DMS 273 (cell line): ENCODE results near the gene PALMD.

Experiments
- DNase-seq: peaks from one replicate; lab custom pipeline; 2025; ENCODE audit not compliant: unreplicated experiment; lab: John Stamatoyannopoulos, UW

PALMD gene

DNA sequence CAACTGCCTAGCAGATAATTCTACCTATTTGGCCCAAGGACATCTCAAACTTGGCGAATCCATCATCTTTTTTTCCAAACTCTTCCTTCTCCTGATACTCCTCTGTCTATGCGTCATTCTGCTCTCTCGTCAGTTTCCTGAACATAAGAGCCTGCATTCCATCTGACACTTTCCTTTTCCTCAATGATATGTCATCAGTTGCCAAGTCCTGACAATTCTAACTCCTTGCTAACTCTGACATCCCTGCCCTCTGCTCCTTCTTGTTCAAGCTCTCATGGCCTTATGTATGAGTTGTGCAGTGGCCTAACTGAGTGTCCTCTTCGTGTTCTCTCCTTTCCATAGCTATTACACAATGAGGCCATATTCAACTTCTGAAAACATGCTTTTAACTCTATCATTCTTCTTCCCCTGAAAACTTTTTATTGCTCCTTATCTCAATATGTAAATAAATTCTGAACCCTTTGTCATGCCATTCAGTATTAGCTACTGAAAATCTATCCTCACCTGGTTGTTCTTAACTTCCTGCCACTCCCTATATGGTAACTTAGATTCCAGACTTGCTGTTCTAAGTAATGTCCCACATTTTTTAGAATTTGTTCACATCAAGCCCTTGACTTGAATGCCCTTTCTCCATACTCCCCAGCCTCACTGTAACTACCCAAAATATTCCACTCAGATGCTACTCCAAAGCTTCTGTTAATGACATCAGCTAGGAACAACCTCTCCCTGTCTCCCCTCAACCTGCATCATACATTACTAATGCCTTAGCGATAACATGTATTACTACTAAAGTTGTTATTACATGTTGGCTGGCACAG lies 11.5 kb downstream of the PALMD start:
- DNase-seq: no peak

DNA sequence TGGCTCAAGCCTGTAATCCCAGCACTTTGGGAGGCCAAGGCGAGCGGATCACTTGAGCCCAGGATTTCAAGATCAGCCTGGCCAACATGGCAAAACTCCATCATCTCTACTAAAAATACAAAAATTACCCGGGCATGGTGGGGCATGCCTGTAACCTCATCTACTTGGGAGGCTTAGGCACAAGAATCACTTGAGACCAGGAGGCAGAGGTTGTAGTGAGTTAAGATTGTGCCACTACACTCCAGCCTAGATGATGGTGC lies 12.0 kb downstream of the PALMD start:
- DNase-seq: no peak

- peak; percentile 52 for DNase-seq
Measured at GRCh38 chr1:99659755-99660210, 13.9 kb downstream of the PALMD start.

- no peak for DNase-seq
Measured at GRCh38 chr1:99660496-99660895, 14.6 kb downstream of the PALMD start.

DNA sequence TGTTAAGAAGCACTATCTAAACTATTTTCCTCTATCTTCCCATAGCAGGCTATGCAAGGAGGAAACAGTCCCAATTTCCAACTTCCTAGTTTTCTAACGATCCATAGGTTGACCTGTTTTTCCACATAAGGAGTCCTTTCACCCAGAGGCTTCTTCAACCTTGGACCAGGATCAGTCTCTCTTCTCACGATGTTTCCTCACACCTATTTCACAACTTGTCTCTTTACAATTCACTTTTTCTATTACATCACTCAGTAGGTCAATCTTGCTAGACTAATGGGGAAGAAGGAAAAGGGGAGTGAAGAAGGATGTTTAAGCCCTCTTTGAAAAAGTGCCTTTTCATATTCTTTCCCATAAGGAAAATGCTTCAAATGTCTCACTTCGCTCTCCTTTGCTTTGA lies 15.9 kb downstream of the PALMD start:
- no peak for DNase-seq

DNA sequence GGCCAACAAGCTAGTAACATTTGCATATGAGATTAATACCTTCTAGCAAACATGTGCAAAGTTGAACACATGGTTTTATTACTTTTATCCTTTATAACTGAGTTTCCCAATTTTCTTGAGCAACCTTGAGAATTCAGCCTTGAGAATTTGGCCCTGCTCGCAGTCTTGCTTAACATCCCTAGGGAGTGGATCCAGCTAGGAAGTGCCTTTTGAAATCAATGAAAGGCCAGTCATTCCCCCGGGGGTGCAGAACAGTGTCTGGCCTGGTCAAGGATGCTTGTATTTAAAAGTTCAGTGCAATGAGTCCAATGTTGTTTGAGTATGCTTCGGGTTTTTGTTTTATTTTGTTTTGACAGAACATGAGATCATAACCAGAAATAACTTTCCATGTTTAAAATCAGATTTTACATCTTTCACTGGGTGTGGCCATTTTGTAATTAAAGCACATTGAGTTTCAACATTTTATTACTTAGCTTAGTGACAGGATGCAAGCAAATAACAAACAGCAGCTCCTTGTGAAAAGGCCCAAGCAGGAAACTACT lies 16.7 kb downstream of the PALMD start:
- no peak for DNase-seq

DNA sequence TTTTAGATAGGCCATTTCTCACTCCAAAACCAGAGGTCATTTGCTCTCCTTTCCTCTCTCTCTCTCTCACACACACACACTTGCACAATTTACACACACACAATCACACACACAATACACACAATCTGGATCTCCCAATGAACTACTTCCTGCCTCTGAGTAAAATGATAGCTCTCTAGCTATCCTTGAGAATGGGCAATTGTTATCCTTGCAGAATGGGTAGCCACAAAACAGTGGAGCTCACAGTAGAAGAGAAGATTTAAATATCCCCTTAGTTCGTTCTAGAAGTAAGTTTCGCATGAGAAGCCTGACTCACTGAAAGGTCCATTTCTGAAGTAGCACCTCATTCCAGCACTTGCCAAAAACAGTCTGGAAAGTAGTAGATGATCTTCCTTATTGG lies 17.6 kb downstream of the PALMD start:
- DNase-seq: no peak

DNA sequence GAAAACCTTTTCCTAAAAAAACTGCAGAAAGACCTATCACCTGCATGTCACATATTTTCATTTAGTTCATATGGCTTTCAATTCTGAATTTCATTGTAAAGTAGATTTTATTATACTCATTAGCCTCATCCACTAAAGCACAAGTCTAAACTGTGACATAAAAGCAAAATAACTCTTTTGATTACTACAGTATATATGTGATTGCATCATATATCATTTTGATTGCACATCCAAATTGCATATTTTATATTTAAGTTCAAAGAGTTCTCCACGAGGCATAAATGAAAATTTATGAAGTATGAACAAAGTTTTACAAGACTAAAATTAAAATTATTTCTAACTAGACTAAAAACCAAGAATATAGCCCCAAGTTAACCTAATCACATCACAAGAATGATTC lies 19.3 kb downstream of the PALMD start:
- DNase-seq: no peak

DNA sequence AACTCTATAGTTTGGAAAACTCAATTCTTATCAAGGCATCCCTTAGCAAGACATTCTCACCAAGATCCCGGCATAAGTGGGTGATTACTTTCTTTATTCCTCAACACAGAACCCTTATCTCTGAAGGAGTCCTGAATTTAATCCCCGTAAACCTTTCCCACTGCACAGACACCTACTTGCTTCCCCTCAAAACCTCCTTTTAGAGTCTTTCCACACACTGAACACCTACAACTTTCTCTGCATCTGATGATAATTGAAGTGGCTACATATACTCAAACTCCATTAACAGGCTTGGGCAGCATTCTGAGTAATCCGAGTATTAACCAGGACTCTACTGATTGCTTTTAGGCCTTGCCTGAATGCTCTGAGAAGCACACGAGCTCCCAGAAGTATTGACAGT lies 23.5 kb downstream of the PALMD start:
- no peak for DNase-seq

DNA sequence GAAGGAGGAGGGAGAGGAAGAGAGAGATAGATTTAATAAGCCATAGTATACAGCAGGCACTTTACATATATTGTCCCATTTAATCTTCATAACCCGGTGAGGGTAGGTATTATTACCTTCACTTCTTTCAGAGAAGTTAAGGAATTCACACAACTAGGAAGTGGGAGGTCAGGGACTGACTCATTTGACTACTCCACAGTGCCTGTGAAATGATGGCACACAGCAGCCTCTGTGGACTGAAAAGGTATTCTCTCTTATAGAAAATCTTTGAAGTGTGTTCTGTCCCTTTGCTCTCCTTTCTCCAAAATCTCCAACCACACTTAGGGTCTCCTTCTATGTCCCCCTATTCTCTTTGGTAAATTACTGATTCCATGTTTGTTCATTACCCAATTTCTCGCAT lies 23.9 kb downstream of the PALMD start:
- no peak for DNase-seq

- no peak for DNase-seq
Measured at GRCh38 chr1:99670583-99670982, 24.7 kb downstream of the PALMD start.

DNA sequence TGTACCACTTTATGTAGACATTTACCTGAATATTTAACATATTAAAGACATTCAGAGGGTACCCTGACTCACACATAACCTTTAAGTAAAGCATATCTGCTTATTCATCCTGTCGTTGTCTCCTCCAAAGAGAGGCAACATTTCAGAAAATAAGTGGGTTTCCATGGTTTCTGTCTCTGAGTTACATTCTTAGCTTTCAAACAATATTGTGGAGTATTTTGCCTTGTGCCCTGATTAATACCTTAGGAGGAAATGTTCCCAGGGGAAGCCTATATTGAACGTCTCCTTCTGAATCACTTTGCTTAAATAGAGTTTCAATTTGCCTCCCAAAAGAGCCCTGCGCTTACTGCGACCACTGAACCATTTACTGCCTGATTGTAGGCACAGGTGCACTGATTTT lies 26.1 kb downstream of the PALMD start:
- DNase-seq: no peak

DNA sequence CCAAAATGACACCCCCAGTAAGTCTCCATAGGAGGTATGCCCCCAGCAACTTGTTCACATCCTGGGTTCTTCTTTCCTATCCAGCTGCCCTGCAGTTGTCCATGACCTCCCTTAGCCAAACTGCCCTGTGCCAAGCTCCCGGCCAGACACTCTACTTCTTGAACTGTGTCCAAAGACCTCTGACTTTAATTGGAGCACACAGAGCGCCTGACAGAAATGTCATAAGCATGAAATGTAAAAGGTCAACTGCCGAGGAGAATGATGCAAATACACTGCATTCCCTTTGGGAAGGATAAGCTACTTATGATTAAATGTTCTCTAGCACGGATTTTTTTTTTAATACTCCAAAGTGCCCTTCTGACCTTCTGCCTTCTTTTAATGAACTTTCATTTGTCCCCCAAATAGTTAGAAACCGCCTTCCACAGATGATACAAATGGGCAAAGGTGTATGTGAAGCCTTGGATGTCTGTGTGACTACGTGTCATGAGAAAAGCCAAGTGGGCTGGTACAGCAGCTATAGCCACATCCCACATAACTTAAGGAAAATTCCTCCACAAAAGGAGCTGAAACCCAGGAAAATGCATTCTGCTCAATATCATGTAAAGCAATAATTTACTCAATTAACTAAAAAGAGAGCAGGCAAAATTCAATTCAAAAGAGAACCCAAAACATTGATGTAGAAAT lies 26.8 kb downstream of the PALMD start:
- no peak for DNase-seq

DNA sequence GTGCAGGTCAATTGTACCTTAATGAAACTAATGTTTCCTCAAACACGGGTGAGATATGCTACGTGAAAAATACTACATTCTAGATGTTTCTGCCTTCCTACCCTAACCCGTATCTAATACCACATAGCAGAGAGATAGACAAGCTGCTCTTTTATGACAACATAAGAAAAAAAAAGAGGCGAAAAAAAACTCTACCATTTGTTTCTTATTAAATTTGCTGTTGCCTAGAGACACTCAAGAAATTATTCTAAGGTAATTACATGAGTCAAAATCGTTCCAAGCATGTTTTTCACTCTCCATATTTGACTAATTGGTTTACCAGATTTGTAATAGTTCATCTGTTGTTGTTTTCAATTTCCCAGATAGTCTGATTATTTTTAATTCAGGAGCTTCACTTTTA lies 27.4 kb downstream of the PALMD start:
- no peak for DNase-seq

- no peak for DNase-seq
Measured at GRCh38 chr1:99674115-99675064, 28.5 kb downstream of the PALMD start.

DNA sequence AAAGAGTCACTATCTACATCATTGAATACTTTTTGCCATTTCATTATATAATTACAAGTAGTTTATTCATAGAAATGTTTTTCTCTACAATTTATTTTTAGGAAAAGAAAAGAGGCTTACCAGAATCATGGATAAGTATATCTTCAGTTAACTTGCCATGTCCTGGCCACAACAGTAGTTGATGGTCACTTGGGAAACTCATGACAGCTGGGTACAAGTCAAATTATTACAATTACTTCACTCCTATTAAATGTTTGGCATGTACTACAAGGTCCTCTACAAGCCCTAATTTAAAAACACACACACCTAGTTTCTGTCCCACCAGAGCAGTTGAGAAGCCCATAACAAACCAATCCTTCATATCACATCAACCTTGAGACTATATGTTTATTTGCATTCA lies 29.4 kb downstream of the PALMD start:
- peak; percentile 16 for DNase-seq

DNA sequence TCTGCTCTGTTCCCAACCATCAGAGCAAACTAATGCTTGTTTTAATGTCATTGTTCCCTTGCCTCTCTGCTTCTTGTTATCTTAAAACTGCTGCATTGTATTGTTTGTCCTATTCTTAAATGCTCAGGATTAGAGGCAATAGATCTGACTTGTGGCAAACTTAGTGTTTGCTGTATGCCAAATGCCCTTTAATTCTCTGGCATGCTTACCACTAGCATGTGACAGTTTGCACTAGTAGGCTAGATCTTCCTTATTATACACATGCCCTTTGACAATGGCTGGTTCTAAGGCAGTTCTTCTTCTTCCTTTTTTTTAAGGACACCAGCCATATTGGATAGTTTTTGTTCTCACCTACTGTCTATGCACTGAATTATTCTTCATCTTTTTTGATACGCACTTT lies 30.1 kb downstream of the PALMD start:
- DNase-seq: no peak

DNA sequence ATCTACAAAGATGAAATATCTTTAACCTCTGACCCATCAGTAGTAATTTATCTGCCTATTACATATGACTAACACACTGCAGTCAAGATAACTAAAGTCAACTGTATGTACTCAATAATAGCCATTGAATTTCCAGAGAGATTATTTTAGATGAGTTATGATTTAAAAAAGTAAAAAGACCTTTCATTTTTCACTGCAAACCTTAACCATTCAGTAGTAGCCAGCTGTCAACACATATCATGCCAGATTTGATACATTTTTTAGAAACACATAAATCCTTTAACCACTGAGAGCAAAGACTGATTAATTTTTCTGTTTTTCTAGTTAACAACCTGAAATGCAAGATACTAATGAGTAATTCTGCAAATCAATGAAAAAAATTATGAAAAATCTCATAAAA lies 31.0 kb downstream of the PALMD start:
- DNase-seq: no peak

DNA sequence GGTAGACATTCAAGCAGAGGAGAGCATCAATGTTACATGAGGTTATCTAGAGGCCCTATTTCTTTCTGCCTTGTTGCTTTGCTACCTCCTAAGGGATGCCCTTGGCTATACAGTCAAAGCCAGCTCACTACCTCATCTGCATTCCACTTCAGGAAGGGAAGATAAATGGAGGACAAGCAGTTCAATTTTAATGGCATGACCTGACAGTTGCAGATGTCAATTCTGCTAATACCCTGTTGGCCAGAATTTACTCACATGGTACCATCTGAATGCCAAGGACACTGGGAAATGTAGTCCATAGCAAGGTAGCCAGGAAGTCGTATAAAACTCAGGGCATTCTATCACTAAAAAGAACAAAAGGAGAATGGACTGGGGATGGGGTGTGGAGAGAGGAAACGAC lies 31.5 kb downstream of the PALMD start:
- DNase-seq: peak; percentile 19

GRCh38 chr1:99680270-99680669 lies 34.4 kb downstream of the PALMD start:
- DNase-seq: no peak

DNA sequence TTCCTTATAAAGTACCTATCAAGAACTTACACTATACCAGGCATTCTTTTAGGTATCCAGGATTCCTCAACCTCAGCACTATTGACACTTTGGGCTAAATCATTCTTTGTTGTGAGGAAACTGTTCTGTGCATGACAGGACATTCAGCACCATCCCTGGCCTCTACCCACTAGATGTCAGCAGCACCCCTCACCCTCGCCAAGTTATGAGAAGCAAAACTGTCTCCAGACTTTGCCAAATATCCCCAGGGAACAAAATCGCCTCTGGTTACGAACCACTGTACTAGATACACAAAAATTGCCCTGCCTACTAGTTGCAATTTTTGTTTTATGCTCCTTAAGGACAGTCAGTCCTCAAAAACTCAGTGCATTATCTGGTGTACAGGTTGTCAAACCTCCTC lies 35.7 kb downstream of the PALMD start:
- peak; percentile 25 for DNase-seq
